CD14-positive monocyte (primary cell): ENCODE data around the gene SFT2D2. TPM values are rescaled to one million over a fixed set of nuclear protein-coding genes. Genes with fewer than 3 reads are reported as not detected.

ENCODE experiments used
- DNase-seq, 3 donors: peaks; one replicate each; pipeline ENCODE4 v3.0.0-alpha.2; 2011 to 2022
- H2AFZ ChIP-seq: 2 replicates; pipeline ENCODE4 v1.6.0; 2012; ENCODE audit warnings: mild to moderate bottlenecking, low read depth, low read length, inconsistent platforms; ENCODE audit not compliant: insufficient read depth, poor library complexity, severe bottlenecking
- H3K27ac ChIP-seq, 2 donors: 1 replicate in 1 of 2; 2 replicates in 1 of 2; pipeline ENCODE4 v1.5.1; 2012 to 2013; ENCODE audit warnings: low read length in 2 of 2, control low read depth in 1 of 2, inconsistent platforms in 1 of 2, low read depth in 1 of 2, mild to moderate bottlenecking in 1 of 2
- H3K27me3 ChIP-seq, 2 donors: one replicate each; pipeline versions ENCODE4 v1.6.0 to v1.6.1; 2011 to 2013; ENCODE audit warnings: low read length in 2 of 2; ENCODE audit not compliant: control insufficient read depth in 2 of 2, insufficient read depth in 2 of 2
- H3K36me3 ChIP-seq, 2 donors: replicated peaks in 1 of 2; 1 replicate in 1 of 2; 2 replicates in 1 of 2; pipeline versions ENCODE4 v1.5.1 to v1.6.1; 2012 to 2013; ENCODE audit warnings: low read length in 2 of 2, control low read depth in 1 of 2, inconsistent platforms in 1 of 2, mild to moderate bottlenecking in 1 of 2; ENCODE audit not compliant: insufficient read depth in 2 of 2, control insufficient read depth in 1 of 2
- H3K4me1 ChIP-seq, 2 donors: 1 replicate in 1 of 2; 2 replicates in 1 of 2; pipeline versions ENCODE4 v1.5.1 to v1.6.1; 2012 to 2013; ENCODE audit warnings: low read length in 2 of 2, control low read depth in 1 of 2, inconsistent platforms in 1 of 2, mild to moderate bottlenecking in 1 of 2, moderate library complexity in 1 of 2; ENCODE audit not compliant: insufficient read depth in 2 of 2, control insufficient read depth in 1 of 2
- H3K4me2 ChIP-seq: replicated peaks from 2 replicates; pipeline ENCODE3; 2012; ENCODE audit warnings: low read length, moderate library complexity, mild to moderate bottlenecking; ENCODE audit not compliant: poor library complexity, severe bottlenecking; ENCODE audit errors: extremely low read depth
- H3K4me3 ChIP-seq, 3 experiments: fragments of 200-600 bp in 1 of 3; sonication (generic) in 1 of 3; replicated peaks in 1 of 3; 1 replicate in 2 of 3; 2 replicates in 1 of 3; pipeline ENCODE4 v1.5.1; 2011 to 2013; ENCODE audit warnings: low read length in 3 of 3, mild to moderate bottlenecking in 3 of 3, control low read depth in 2 of 3, low read depth in 2 of 3, inconsistent platforms in 1 of 3, moderate library complexity in 1 of 3
- H3K79me2 ChIP-seq: 2 replicates; pipeline ENCODE4 v1.6.0; 2012; ENCODE audit warnings: mild to moderate bottlenecking, control low read depth, inconsistent platforms, low read length, moderate library complexity; ENCODE audit not compliant: insufficient read depth
- H3K9ac ChIP-seq: 2 replicates; pipeline ENCODE4 v1.6.0; 2017; ENCODE audit warnings: low read length, mild to moderate bottlenecking; ENCODE audit not compliant: insufficient read depth, poor library complexity, severe bottlenecking
- H3K9me3 ChIP-seq, 2 donors: replicated peaks in 1 of 2; 1 replicate in 1 of 2; 2 replicates in 1 of 2; pipeline versions ENCODE4 v1.5.1 to v1.6.1; 2012 to 2013; ENCODE audit warnings: low read length in 2 of 2, control low read depth in 1 of 2; ENCODE audit not compliant: control insufficient read depth in 1 of 2, insufficient read depth in 1 of 2
- H4K20me1 ChIP-seq: 2 replicates; pipeline ENCODE4 v1.6.0; 2012; ENCODE audit warnings: mild to moderate bottlenecking, low read length, control low read depth, moderate library complexity; ENCODE audit not compliant: insufficient read depth
- H3K27ac Mint-ChIP-seq, 7 donors: one replicate each; pipeline ENCODE4 v1.8.0; 2020; ENCODE audit warnings: mild to moderate bottlenecking in 7 of 7, mixed read lengths in 7 of 7, moderate library complexity in 6 of 7, inconsistent platforms in 2 of 7
- H3K27me3 Mint-ChIP-seq, 3 donors: one replicate each; pipeline ENCODE4 v1.8.0; 2021 to 2022; ENCODE audit warnings: low read depth in 3 of 3, mild to moderate bottlenecking in 3 of 3, mixed read lengths in 3 of 3, moderate library complexity in 3 of 3, inconsistent platforms in 1 of 3
- H3K36me3 Mint-ChIP-seq, 2 donors: one replicate each; pipeline ENCODE4 v1.8.0; 2020; ENCODE audit warnings: mixed read lengths in 2 of 2, inconsistent platforms in 1 of 2, mild to moderate bottlenecking in 1 of 2
- H3K4me1 Mint-ChIP-seq: one replicate; pipeline ENCODE4 v1.8.0; 2020; ENCODE audit warnings: mild to moderate bottlenecking, mixed read lengths
- H3K4me3 Mint-ChIP-seq, 2 donors: one replicate each; pipeline ENCODE4 v1.8.0; 2020; ENCODE audit warnings: mild to moderate bottlenecking in 2 of 2, mixed read lengths in 2 of 2, moderate library complexity in 1 of 2
- H3K9me3 Mint-ChIP-seq, 7 donors: one replicate each; pipeline ENCODE4 v1.8.0; 2020 to 2022; ENCODE audit warnings: mixed read lengths in 7 of 7, mild to moderate bottlenecking in 6 of 7, moderate library complexity in 6 of 7, inconsistent platforms in 2 of 7
- WGBS: methylation state at CpG from one replicate; pipeline ENCODE4 v1.1.5; 2013; ENCODE audit warnings: missing lambda C conversion rate; ENCODE audit not compliant: insufficient coverage; 5-methylcytosine and 5-hydroxymethylcytosine counted together
- intact Hi-C, 2 donors: fragments of 100-400 bp; cut with micrococcal nuclease; formaldehyde crosslinking; loops; one replicate each; pipeline versions ENCODE4 v1.15.0 to v1.15.1; 2023
- polyA plus RNA-seq, 3 donors: library from polyadenylated mRNA; depleted of rRNA in 1 of 3; unstranded in 2 of 3; stranded (reverse) in 1 of 3; fragments of 300-500 nt in 2 of 3; fragments of >200 nt in 1 of 3; fragmentation: Illumina TruSeq in 2 of 3; gene quantifications; 1 replicate in 2 of 3; 2 replicates in 1 of 3; pipeline ENCODE4 v1.2.3, GENCODE V29; 2012 to 2021
- TF ChIP-seq, protein P1 (sequence below): fragments of 200-600 bp; IDR thresholded peaks from one replicate; pipeline ENCODE4 v1.8.0; 2022; ENCODE audit warnings: antibody characterized with exemption, mild to moderate bottlenecking

The SFT2D2 gene
- polyA plus RNA-seq, 3 donors: 23.7 to 46.6 (median 34.9) TPM

DNA sequence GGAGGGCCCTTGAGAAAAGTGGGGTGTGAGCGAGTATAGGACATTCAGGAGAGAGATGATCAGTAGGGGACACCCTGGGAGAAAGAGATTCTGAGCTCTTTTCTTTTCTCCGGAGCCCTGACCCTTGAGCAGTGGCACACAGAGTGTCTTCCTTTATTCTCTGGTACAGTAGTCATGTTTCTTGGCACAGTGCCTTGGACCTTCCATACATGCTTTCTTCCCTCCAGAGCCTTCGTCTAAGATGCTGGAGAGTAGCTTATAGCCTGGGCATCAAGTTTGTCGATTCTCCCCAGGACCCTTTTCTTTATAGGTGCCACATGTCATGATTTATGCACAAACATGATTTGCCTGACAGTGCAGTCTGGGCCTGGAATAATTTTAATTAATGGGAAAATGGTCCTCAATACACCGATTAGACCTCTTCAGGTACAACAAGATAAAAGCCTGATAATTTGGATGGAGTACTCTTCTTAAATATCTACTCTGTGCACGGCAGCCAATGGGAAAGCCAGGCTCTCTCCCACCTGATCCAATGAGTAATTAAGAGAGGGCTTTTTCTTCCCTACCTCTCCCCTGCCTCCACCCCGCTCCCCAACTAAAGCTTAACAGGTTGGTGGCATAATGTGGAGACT is 54.6 kb downstream of the SFT2D2 start, which contains the start of gene TBX19:
TBX19 (plus strand) TSS at position 582 of the 632 bp plus-strand sequence. CDS start 214 bp downstream, outside the sequence.
- peaks cover 0 to 14% of the 10 kb centered on the region in 2 donors for H3K36me3 Mint-ChIP-seq
- H3K36me3 ChIP-seq: no peaks in the 10 kb centered on the region
- H3K9ac ChIP-seq: no peak within 1 kb of the TSS
- H3K27ac ChIP-seq: no peak within 1 kb of the TSS
- intact Hi-C loops: no loop called here
- peaks cover 2% of the 10 kb centered on the region for H3K4me1 Mint-ChIP-seq
- no peaks in the 10 kb centered on the region for H4K20me1 ChIP-seq
- TF ChIP-seq, protein P1, sequence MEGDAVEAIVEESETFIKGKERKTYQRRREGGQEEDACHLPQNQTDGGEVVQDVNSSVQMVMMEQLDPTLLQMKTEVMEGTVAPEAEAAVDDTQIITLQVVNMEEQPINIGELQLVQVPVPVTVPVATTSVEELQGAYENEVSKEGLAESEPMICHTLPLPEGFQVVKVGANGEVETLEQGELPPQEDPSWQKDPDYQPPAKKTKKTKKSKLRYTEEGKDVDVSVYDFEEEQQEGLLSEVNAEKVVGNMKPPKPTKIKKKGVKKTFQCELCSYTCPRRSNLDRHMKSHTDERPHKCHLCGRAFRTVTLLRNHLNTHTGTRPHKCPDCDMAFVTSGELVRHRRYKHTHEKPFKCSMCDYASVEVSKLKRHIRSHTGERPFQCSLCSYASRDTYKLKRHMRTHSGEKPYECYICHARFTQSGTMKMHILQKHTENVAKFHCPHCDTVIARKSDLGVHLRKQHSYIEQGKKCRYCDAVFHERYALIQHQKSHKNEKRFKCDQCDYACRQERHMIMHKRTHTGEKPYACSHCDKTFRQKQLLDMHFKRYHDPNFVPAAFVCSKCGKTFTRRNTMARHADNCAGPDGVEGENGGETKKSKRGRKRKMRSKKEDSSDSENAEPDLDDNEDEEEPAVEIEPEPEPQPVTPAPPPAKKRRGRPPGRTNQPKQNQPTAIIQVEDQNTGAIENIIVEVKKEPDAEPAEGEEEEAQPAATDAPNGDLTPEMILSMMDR: no peak
- H3K9me3 ChIP-seq: no peaks in the 10 kb centered on the region
- DNase-seq: no peak
- no peak within 1 kb of the TSS for H2AFZ ChIP-seq
- peaks cover 0 to 2% (median 1%) of the 10 kb centered on the region in 3 donors for H3K27me3 Mint-ChIP-seq
- H3K27me3 ChIP-seq: no peaks in the 10 kb centered on the region
- H3K4me1 ChIP-seq: no peaks in the 10 kb centered on the region
- no peaks in the 10 kb centered on the region for H3K79me2 ChIP-seq
- no peak within 1 kb of the TSS for H3K4me3 ChIP-seq
- H3K4me2 ChIP-seq: no peak within 1 kb of the TSS
- H3K9me3 Mint-ChIP-seq: peaks cover 0 to 7% (median 2%) of the 10 kb centered on the region in 7 donors
- H3K27ac Mint-ChIP-seq: no peak within 1 kb of the TSS
- WGBS: 90% methylated on average over 2 of the region's 7 CpGs
- no peak within 1 kb of the TSS for H3K4me3 Mint-ChIP-seq

DNA sequence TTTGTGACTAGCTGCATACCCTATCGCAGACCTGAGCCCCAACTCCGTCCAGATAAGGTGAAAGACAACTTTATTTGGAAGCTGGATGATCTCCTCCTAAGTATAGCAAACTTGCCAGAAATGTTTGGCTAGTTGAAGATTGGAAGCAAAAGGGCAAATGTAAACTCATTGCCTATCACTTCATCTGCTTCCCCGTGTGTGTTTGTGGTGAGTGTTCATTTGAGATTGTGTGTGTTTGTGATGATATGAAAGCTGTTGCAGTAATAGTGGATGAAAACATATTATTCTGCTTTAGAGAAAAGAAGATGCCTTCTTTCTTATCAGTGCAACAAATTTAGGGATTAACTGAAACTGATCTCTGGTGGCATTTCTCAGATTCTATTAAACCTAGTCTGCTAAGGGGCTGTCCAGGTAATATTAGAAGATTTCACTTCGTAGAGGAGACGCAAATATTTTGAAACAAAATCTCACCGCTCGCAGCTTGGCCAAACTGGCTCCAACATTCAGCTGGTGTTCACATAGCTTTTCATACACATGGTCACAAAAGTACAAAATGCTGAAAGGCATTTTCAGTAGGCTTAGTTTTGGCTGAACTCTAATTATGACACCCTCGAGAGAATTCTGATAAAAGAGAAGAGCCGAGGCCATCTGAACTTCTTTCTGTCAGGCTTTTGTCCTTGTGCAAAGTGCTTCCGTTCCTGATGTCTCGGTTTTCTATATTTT is 56.0 kb downstream of the SFT2D2 start:
- H3K4me2 ChIP-seq: no peak overlapping the region
- Mint-ChIP-seq H3K4me3 (no peak overlapping the region), H3K4me1 (peaks cover 2% of the 10 kb centered on the region), H3K9me3 (peaks cover 0 to 7% (median 2%) of the 10 kb centered on the region in 7 donors), H3K27me3 (peaks cover 0 to 2% (median 1%) of the 10 kb centered on the region in 3 donors), H3K36me3 (peaks cover 0 to 14% of the 10 kb centered on the region in 2 donors), H3K27ac (no peak overlapping the region)
- H4K20me1 ChIP-seq: no peaks in the 10 kb centered on the region
- no peaks in the 10 kb centered on the region for H3K27me3 ChIP-seq
- H3K4me1 ChIP-seq: no peaks in the 10 kb centered on the region
- no peaks in the 10 kb centered on the region for H3K79me2 ChIP-seq
- TF ChIP-seq, protein P1: no peak
- intact Hi-C loops: no loop called here
- WGBS: 100% methylated on average over 3 of the region's 11 CpGs
- no peak overlapping the region for H3K9ac ChIP-seq
- no peaks in the 10 kb centered on the region for H3K36me3 ChIP-seq
- no peak for DNase-seq
- H3K9me3 ChIP-seq: no peaks in the 10 kb centered on the region
- no peak overlapping the region for H3K4me3 ChIP-seq
- no peak overlapping the region for H2AFZ ChIP-seq
- no peak overlapping the region for H3K27ac ChIP-seq
